K562 (cell line): Measurements from ENCODE around the gene MFSD6. TPM values are rescaled to one million over a fixed set of nuclear protein-coding genes. Genes with fewer than 3 reads are reported as not detected.

Experiments
- ELK3 ChIP-seq: fragments of 450-650 bp; formaldehyde crosslinking; IDR thresholded peaks from 2 replicates; pipeline ENCODE4 v1.4.0; 2020; ENCODE audit warnings: mild to moderate bottlenecking
- ESRRB ChIP-seq: fragments of 250-450 bp; sonication (Bioruptor Pico); IDR thresholded peaks from 2 replicates; pipeline ENCODE4 v1.5.0; 2020; ENCODE audit warnings: mild to moderate bottlenecking, moderate library complexity, borderline replicate concordance
- GTF2A2 ChIP-seq: IDR thresholded peaks from 2 replicates; pipeline ENCODE4 v1.6.1; 2016; ENCODE audit warnings: mild to moderate bottlenecking, missing genetic modification characterization, missing compliant biosample characterization
- HDAC2 ChIP-seq: fragments of 450-650 bp; IDR thresholded peaks from 2 replicates; pipeline ENCODE4 v1.6.1; 2016; ENCODE audit warnings: mild to moderate bottlenecking
- HDAC6 ChIP-seq: IDR thresholded peaks from 2 replicates; pipeline ENCODE4 v1.6.1; 2012; ENCODE audit warnings: low read depth, mild to moderate bottlenecking, control low read depth, inconsistent platforms, low read length, moderate library complexity
- IFI16 ChIP-seq: fragments of 250-450 bp; sonication (Bioruptor Pico); IDR thresholded peaks from 2 replicates; pipeline ENCODE4 v2.1.2; 2022; ENCODE audit warnings: mild to moderate bottlenecking, inconsistent platforms
- SMARCA5 ChIP-seq: fragments of 450-650 bp; IDR thresholded peaks from 2 replicates; pipeline ENCODE4 v1.6.1; 2016
- TAF1 ChIP-seq: IDR thresholded peaks from 2 replicates; pipeline ENCODE4 v1.6.1; 2011; ENCODE audit warnings: mild to moderate bottlenecking, low read length, moderate library complexity; ENCODE audit not compliant: insufficient read depth, control insufficient read depth, severe bottlenecking; ENCODE audit errors: extremely low read depth
- TARDBP ChIP-seq: fragments of 450-650 bp; IDR thresholded peaks from 2 replicates; pipeline ENCODE4 v1.6.1; 2016
- ZNF212 ChIP-seq: fragments of 450-650 bp; formaldehyde crosslinking; IDR thresholded peaks from 2 replicates; pipeline ENCODE4 v1.4.0; 2020; ENCODE audit warnings: mild to moderate bottlenecking
- ZNF407 ChIP-seq: fragments of 450-650 bp; IDR thresholded peaks from 2 replicates; pipeline ENCODE4 v1.6.1; 2016; ENCODE audit warnings: low read depth
- ZNF584 ChIP-seq: fragments of 200-800 bp; sonication (Bioruptor generic); IDR thresholded peaks from 2 replicates; pipeline ENCODE4 v1.6.1; 2016; ENCODE audit warnings: low read depth, mild to moderate bottlenecking, missing genetic modification characterization, missing compliant biosample characterization
- ZNF764 ChIP-seq: fragments of 250-450 bp; sonication (Bioruptor Pico); IDR thresholded peaks from 2 replicates; pipeline ENCODE4 v1.4.0; 2020; ENCODE audit warnings: low read depth, mild to moderate bottlenecking, moderate library complexity
- polyA plus RNA-seq, 8 experiments: library from polyadenylated mRNA; depleted of rRNA in 4 of 8; stranded (reverse) in 5 of 8; unstranded in 3 of 8; fragments of >200 nt; fragmentation: Nextera tagmentation in 2 of 8; fragmentation: Illumina TruSeq in 1 of 8; extraction: Ambion mirVana in 2 of 8; extraction: Trizol in 1 of 8; gene quantifications; 2 replicates each; pipeline versions ENCODE4 v1.2.1 to v1.2.3, GENCODE V29; 2011 to 2014; ENCODE audit warnings: inconsistent platforms in 1 of 8, missing spikeins in 1 of 8
- total RNA-seq, 7 experiments: library from RNA; depleted of rRNA in 6 of 7; stranded (reverse); fragments of >200 nt in 6 of 7; fragmentation: Illumina TruSeq in 2 of 7; extraction: Trizol in 2 of 7; gene quantifications; 2 replicates each; pipeline versions ENCODE4 v1.2.1 to v1.2.3, GENCODE V29; 2011 to 2021; ENCODE audit warnings: low replicate concordance in 1 of 7
- TF ChIP-seq, protein P1 (sequence below): fragments of 250-450 bp; sonication (Bioruptor Pico); IDR thresholded peaks from 2 replicates; pipeline ENCODE4 v1.4.0; 2020; ENCODE audit warnings: mild to moderate bottlenecking, moderate library complexity
- TF ChIP-seq, protein P2 (sequence below), 3 experiments: fragments of 200-800 bp in 1 of 3; sonication (Bioruptor generic) in 1 of 3; sonication (generic) in 1 of 3; formaldehyde crosslinking in 1 of 3; IDR thresholded peaks; 2 replicates each; pipeline versions ENCODE4 v1.6.1 to v1.8.0; 2016 to 2022; ENCODE audit warnings: mild to moderate bottlenecking in 2 of 3, missing compliant biosample characterization in 2 of 3, missing genetic modification characterization in 2 of 3, missing genetic modification reagents in 1 of 3

MFSD6 gene
- total and polyA plus RNA-seq, 9 of the 15 experiments (the other 6 are each of a cell fraction or from before 2014, with no cell fraction given), result 1.1 to 7.9 (median 4.4) TPM

GRCh38 chr2:190407662-190408537 is at the start of gene MFSD6 (continued):
- TF ChIP-seq ZNF407, result no peak
- TF ChIP-seq TARDBP, result no peak
- no peak for TF ChIP-seq IFI16 (CRISPR knock-in tag)
- TF ChIP-seq HDAC2, result no peak
- TF ChIP-seq, protein P1, sequence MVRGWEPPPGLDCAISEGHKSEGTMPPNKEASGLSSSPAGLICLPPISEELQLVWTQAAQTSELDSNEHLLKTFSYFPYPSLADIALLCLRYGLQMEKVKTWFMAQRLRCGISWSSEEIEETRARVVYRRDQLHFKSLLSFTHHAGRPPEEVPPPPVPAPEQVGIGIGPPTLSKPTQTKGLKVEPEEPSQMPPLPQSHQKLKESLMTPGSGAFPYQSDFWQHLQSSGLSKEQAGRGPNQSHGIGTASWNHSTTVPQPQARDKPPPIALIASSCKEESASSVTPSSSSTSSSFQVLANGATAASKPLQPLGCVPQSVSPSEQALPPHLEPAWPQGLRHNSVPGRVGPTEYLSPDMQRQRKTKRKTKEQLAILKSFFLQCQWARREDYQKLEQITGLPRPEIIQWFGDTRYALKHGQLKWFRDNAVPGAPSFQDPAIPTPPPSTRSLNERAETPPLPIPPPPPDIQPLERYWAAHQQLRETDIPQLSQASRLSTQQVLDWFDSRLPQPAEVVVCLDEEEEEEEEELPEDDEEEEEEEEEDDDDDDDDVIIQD (CRISPR knock-in tag), result no peak
- TF ChIP-seq TAF1, result peak; percentile 30
- no peak for TF ChIP-seq SMARCA5
- TF ChIP-seq HDAC6, result no peak
- TF ChIP-seq ZNF764, result no peak
- TF ChIP-seq, protein P2, sequence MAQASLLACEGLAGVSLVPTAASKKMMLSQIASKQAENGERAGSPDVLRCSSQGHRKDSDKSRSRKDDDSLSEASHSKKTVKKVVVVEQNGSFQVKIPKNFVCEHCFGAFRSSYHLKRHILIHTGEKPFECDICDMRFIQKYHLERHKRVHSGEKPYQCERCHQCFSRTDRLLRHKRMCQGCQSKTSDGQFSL (CRISPR knock-in tag; IDR thresholded peaks at IDR 0.05), result no peak
- TF ChIP-seq, protein P2 (tag; IDR thresholded peaks at IDR 0.05), result no peak
- TF ChIP-seq GTF2A2 (tag), result no peak
- TF ChIP-seq ZNF584, result no peak
- TF ChIP-seq ELK3 (CRISPR knock-in tag), result no peak
- no peak for TF ChIP-seq ESRRB
- no peak for TF ChIP-seq ZNF212 (CRISPR knock-in tag)
